Measurements from ENCODE around the gene ANKRD27.

ANKRD27 gene

DNA sequence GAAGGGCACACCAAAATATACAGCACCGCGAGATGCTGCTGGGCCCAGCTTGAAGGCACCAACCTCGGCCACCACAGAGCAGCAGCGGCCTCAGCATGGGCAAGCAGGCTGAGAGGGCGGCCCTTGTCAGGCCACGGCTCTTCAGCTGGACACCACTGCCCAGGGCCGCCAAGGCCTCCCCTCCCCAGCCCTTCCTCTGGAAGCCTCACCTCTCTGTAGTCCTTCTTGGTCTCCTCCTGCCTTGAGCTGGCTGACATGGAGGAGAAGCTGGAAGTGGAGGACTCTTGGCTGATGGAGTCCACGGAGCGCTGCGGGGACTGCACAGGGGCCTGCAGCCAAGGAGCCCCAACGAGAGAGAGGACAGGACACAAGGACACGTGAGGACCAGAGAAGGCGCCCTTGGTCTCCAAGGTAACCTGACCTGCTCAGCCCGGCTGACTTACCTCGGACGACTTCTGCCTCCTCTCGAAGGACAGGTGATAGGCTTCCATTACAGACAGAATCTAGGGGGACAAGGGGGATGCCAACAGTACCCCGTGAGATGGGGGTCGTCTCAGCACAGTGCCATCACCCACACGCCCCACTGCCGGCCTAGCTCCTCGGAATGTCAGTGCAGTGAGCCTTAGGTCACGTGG is 55.8 kb downstream of the ANKRD27 start:
- H3K4me3 ChIP-seq (ENCODE audit: low read depth, low read length), result no peak overlapping the region
- no peaks in the 10 kb centered on the region for H3K9me3 ChIP-seq (ENCODE audit: severe bottlenecking)
- no peaks in the 10 kb centered on the region for H3K27me3 ChIP-seq (ENCODE audit: insufficient read depth, low read depth, severe bottlenecking)
- no peak overlapping the region for H3K27ac ChIP-seq
- H3K36me3 ChIP-seq, result peaks cover 4% of the 10 kb centered on the region
- no peak for DNase-seq
- TF ChIP-seq, protein P1, sequence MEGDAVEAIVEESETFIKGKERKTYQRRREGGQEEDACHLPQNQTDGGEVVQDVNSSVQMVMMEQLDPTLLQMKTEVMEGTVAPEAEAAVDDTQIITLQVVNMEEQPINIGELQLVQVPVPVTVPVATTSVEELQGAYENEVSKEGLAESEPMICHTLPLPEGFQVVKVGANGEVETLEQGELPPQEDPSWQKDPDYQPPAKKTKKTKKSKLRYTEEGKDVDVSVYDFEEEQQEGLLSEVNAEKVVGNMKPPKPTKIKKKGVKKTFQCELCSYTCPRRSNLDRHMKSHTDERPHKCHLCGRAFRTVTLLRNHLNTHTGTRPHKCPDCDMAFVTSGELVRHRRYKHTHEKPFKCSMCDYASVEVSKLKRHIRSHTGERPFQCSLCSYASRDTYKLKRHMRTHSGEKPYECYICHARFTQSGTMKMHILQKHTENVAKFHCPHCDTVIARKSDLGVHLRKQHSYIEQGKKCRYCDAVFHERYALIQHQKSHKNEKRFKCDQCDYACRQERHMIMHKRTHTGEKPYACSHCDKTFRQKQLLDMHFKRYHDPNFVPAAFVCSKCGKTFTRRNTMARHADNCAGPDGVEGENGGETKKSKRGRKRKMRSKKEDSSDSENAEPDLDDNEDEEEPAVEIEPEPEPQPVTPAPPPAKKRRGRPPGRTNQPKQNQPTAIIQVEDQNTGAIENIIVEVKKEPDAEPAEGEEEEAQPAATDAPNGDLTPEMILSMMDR (IDR thresholded peaks at IDR 0.05; ENCODE audit: low read depth, low read length), result no peak

DNA sequence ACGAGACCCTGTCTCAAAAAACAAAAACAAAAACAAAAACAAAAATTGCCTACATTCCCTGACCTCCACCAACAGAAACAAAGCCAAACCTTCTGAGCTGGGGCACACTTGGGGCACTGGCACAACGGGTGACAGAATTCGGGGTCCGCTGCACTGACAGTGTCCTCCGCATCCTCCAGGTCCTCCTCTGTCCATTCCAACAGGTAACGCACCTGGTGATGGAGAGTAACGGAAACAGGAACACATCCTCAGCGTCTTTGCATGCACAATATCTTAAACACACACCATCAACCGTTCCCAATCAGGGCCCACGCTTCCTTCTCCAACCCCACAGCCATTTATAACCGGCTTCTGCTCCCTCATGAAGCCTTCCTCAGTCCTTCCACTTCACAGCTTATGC is 59.4 kb downstream of the ANKRD27 start:
- Histone ChIP-seq H3K27me3 (ENCODE audit: insufficient read depth, low read depth, severe bottlenecking) (no peaks in the 10 kb centered on the region), H3K36me3 (no peaks in the 10 kb centered on the region; the same call in 1 of the 2 replicates)
- TF ChIP-seq, protein P1 (IDR thresholded peaks at IDR 0.05; ENCODE audit: low read depth, low read length), result no peak

DNA sequence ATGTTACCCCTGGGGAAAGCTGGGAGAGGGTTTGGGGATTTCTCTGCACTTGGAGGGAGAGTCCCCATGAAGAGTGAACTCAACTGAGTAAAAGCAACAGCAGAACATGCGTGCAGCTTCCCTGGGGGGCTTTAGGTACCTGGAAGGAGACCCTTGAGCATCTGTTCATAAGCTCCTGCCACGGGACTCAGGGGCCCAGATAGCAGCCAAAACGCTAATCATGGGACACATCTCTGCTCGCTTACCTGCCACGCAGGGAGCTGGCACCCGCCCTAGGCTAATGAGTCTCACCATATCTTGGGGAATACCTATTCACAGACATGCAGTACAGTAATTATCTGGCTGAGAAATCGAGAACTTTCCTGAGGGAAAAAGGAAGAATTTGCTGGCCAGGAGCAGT is 60.1 kb downstream of the ANKRD27 start:
- Histone ChIP-seq H3K9me3 (ENCODE audit: severe bottlenecking) (no peaks in the 10 kb centered on the region), H3K4me3 (ENCODE audit: low read depth, low read length) (no peak overlapping the region), H3K27ac (no peak overlapping the region), H3K27me3 (ENCODE audit: insufficient read depth, low read depth, severe bottlenecking) (no peaks in the 10 kb centered on the region), H3K36me3 (no peaks in the 10 kb centered on the region; the same call in 1 of the 2 replicates)
- no peak for DNase-seq
- TF ChIP-seq, protein P1 (IDR thresholded peaks at IDR 0.05; ENCODE audit: low read depth, low read length), result no peak

More for the DNA sequence above, 59.4 kb downstream of the ANKRD27 start:
- no peak for DNase-seq
- H3K4me3 ChIP-seq (ENCODE audit: low read depth, low read length), result no peak overlapping the region
- no peaks in the 10 kb centered on the region for H3K9me3 ChIP-seq (ENCODE audit: severe bottlenecking)
- H3K27ac ChIP-seq, result no peak overlapping the region

DNA sequence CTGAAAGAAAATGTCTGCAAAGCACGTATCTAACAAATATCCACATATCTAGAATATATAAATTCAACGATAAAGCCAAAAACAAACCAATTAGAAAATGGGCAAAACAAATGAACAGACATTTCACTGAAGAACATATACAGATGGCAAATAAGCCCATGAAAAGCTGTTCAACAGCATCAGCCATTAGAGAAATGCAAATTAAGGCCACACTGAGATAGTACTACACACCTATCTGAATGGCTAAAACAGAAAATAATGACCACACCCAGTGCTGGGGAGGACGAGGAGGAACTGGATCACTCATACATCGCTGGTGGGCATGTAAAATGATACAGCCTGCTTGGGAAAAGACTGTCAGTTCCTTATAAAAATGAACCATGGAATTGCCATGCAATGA is 62.0 kb downstream of the ANKRD27 start:
- Histone ChIP-seq H3K27me3 (ENCODE audit: insufficient read depth, low read depth, severe bottlenecking) (no peaks in the 10 kb centered on the region), H3K36me3 (no peaks in the 10 kb centered on the region; the same call in 1 of the 2 replicates), H3K9me3 (ENCODE audit: severe bottlenecking) (no peaks in the 10 kb centered on the region), H3K27ac (no peak overlapping the region), H3K4me3 (ENCODE audit: low read depth, low read length) (no peak overlapping the region)
- DNase-seq, result no peak
- TF ChIP-seq, protein P1 (IDR thresholded peaks at IDR 0.05; ENCODE audit: low read depth, low read length), result no peak

DNA sequence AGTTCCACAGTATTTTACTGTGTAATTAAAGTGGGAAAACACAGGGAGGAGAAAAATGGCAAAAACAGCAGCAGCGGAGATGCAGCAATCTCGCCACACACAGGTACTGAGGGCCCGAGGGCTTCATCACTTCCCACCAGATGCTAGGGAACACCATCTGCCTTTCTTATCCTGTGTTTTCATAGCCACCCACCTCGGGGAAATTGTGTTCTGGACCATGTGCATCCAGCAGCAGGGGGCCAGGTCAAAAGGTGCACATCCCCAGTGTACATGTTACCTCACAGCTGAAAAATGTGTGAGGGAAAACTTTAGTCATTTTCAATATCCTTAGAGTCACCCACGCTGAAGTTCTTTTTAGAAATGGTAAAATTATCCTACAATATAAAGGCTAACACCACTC is 63.8 kb downstream of the ANKRD27 start:
- Histone ChIP-seq H3K27me3 (ENCODE audit: insufficient read depth, low read depth, severe bottlenecking) (no peaks in the 10 kb centered on the region), H3K9me3 (ENCODE audit: severe bottlenecking) (no peaks in the 10 kb centered on the region), H3K4me3 (ENCODE audit: low read depth, low read length) (no peak overlapping the region), H3K27ac (no peak overlapping the region), H3K36me3 (peaks cover 5% of the 10 kb centered on the region)
- TF ChIP-seq, protein P1 (IDR thresholded peaks at IDR 0.05; ENCODE audit: low read depth, low read length), result no peak
- DNase-seq, result no peak

DNA sequence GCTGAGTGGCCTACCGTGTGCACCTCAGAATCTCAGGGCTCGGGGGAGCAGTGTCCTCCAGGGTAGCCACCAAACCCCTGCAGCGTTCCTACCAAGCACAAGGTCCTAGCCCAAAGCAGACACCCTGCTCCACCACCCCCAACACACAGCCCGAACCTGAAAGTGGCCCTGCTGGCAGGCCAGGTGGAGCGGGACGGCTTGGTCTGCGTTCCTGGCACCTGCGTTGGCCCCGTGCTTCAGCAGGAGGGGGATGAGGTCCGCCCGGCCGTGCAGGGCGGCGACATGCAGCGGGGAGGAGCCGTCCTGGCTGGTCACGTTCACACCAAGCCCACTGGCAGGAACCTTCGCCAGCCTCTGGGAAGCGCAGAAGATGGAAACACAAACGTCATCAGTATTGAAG is 67.5 kb downstream of the ANKRD27 start:
- Histone ChIP-seq H3K27me3 (ENCODE audit: insufficient read depth, low read depth, severe bottlenecking) (no peaks in the 10 kb centered on the region), H3K27ac (no peak overlapping the region), H3K9me3 (ENCODE audit: severe bottlenecking) (no peaks in the 10 kb centered on the region), H3K4me3 (ENCODE audit: low read depth, low read length) (no peak overlapping the region), H3K36me3 (peaks cover 5% of the 10 kb centered on the region)
- DNase-seq, result no peak
- TF ChIP-seq, protein P1 (IDR thresholded peaks at IDR 0.05; ENCODE audit: low read depth, low read length), result no peak

All from WERI-Rb-1 (cell line).